ENCODE measurements around the gene KLHL26.
"Not testable (repeated sequence)": the region's sequence is repeated elsewhere in the genome, so short reads cannot be mapped to it uniquely, and the experiment has no call there.

The KLHL26 gene

DNA sequence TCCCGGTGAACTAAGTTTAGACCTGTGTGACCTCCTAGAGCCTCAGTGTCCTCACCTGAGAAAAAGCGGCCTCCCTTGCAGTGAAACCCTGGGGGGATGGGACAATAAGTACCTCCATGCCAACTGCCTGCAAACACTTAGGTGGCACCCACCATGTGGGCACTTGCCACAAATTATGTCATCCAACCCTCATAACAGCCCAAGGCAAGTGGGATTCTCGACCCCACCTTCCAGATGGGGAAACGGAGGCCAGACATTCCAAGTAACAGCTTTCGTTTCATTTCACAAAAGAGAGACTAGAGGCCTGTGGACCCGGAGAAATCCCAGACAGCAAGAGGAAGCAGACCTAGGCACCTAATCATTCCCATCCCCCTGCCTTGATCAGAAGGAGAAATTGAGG is 41.4 kb upstream of the KLHL26 start:
- H3K4me3 ChIP-seq (ENCODE audit: low read depth, low read length) = no peak overlapping the region
- no peak for DNase-seq (ENCODE audit: low read depth)
- TF ChIP-seq, protein P1, sequence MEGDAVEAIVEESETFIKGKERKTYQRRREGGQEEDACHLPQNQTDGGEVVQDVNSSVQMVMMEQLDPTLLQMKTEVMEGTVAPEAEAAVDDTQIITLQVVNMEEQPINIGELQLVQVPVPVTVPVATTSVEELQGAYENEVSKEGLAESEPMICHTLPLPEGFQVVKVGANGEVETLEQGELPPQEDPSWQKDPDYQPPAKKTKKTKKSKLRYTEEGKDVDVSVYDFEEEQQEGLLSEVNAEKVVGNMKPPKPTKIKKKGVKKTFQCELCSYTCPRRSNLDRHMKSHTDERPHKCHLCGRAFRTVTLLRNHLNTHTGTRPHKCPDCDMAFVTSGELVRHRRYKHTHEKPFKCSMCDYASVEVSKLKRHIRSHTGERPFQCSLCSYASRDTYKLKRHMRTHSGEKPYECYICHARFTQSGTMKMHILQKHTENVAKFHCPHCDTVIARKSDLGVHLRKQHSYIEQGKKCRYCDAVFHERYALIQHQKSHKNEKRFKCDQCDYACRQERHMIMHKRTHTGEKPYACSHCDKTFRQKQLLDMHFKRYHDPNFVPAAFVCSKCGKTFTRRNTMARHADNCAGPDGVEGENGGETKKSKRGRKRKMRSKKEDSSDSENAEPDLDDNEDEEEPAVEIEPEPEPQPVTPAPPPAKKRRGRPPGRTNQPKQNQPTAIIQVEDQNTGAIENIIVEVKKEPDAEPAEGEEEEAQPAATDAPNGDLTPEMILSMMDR (IDR thresholded peaks at IDR 0.05; ENCODE audit: insufficient read depth, low read depth, low read length, missing control alignments) = no peak

- DNase-seq (ENCODE audit: low read depth) = peak; percentile 18
- H3K4me3 ChIP-seq (ENCODE audit: low read depth, low read length) = no peak overlapping the region
- TF ChIP-seq, protein P1 (IDR thresholded peaks at IDR 0.05; ENCODE audit: insufficient read depth, low read depth, low read length, missing control alignments) = no peak
Observed at GRCh38 chr19:18596752-18597157, 40.1 kb upstream of the KLHL26 start.

DNA sequence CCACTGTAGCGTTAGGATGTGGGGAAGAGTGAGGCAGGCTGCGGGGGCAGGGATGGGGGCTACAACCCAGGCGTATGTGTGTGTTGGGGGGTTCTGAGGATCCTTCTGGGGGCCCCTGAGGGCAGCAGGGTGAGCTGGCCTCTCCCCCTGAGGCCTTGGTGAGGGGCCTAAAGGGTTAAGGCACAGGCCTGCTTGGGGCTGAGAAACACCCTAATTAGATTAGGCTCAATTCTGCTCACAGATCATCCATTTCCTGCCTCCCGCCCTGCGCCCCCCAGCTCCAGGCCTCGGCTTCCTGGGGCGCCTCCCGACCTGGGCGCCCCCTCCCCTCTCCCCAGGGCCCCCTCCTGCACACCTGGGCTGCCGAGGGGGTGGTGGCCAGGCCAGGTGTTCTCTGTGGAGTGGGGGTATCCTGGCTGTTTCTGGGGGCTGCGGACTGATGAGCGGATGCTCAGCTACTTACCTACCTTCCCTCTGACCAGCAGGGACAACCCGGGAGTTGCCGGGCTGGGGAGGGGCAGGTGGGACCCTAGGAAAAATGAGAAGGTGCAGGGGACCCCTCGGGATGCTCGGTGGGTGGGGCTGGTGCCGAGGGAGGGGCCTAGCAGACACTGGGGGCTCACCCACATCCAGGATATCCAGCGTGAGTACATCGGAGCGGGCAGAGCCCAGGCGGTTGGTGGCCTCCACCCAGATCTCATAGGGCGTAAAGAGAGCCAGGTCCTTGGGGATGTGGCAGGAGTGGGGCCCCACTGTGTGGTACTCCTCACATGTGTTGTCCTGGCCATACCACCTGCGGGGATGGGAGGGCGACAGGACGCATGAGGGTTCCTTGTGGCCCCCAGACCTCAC is 38.8 kb upstream of the KLHL26 start:
- no peak for DNase-seq (ENCODE audit: low read depth)
- TF ChIP-seq, protein P1 (IDR thresholded peaks at IDR 0.05; ENCODE audit: insufficient read depth, low read depth, low read length, missing control alignments) = no peak

DNA sequence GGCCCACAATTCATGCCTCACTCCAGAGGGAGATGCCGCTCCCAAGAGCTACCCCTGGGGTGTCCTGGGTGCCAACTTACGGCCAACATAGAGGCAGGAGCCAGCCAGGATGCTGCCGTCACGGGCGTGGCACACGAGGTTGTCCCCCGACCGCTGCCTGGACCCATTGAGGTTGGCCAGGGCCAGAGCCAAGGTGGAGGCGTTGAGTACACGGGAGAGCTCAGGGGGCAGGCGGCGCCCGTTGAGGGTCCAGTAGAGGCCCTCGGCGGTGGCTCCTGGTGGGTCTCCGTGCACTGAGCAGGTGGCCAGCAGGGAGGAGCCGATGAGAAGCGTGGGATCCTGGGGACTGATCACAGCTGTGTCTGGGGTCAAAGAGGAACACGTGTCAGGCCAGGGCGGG is 37.3 kb upstream of the KLHL26 start:
- TF ChIP-seq, protein P1 (IDR thresholded peaks at IDR 0.05; ENCODE audit: insufficient read depth, low read depth, low read length, missing control alignments) = no peak
- DNase-seq (ENCODE audit: low read depth) = no peak
- H3K4me3 ChIP-seq (ENCODE audit: low read depth, low read length) = no peak overlapping the region

More for the DNA sequence above, 38.8 kb upstream of the KLHL26 start:
- no peak overlapping the region for H3K4me3 ChIP-seq (ENCODE audit: low read depth, low read length)

GRCh38 chr19:18600692-18601397 is 36.0 kb upstream of the KLHL26 start:
- DNase-seq (ENCODE audit: low read depth) = not testable (repeated sequence)

GRCh38 chr19:18601875-18602274 is 35.0 kb upstream of the KLHL26 start:
- DNase-seq (ENCODE audit: low read depth) = no peak
- TF ChIP-seq, protein P1 (IDR thresholded peaks at IDR 0.05; ENCODE audit: insufficient read depth, low read depth, low read length, missing control alignments) = no peak
- no peak overlapping the region for H3K4me3 ChIP-seq (ENCODE audit: low read depth, low read length)

More at GRCh38 chr19:18600692-18601397, 36.0 kb upstream of the KLHL26 start:
- H3K4me3 ChIP-seq (ENCODE audit: low read depth, low read length) = not testable (repeated sequence)

DNA sequence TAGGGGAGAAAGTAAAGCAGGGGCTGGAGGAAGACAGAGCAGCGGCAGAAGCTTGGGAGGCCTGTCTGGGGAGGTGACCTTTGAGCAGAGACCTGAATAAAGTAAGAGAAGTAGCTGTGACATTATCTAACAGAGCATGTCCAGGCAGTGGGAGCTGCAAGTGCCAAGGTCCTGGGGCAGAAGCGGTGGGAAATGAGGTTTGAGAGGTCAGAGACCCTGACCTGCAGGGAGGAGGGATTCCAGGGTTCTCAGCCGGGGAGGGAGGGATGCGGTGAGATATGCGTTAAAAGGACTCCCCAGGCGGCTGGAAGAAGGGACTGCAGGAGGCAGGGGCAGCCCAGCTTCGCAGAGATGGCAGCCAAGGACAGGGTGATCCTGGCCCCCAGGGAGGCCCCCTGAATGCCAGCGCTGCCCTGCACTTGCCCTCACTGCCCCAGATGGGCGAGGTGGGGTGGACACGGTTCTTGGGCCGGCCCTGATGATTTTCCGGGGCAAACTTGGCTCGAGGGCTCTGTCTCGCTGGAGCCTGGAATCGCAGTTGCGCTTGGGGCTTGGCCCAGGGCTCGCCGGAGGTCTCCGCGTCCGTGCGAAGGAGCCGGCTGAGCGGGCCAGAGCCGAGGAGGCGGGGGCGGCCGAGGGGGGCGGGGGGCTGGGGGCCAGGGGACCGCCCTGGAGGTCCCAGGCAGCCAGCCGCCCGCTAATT is 33.4 kb upstream of the KLHL26 start:
- peak; percentile 24 for DNase-seq (ENCODE audit: low read depth)
- TF ChIP-seq, protein P1 (IDR thresholded peaks at IDR 0.05; ENCODE audit: insufficient read depth, low read depth, low read length, missing control alignments) = peak; percentile 20
- H3K4me3 ChIP-seq (ENCODE audit: low read depth, low read length) = no peak overlapping the region
